ENCODE results near the gene CSAG1.
"Not testable (repeated sequence)": the region's sequence is repeated elsewhere in the genome, so short reads cannot be mapped to it uniquely, and the experiment has no call there.

- not testable (repeated sequence) for TF ChIP-seq CTCF (IDR thresholded peaks at IDR 0.05); POLR2A (IDR thresholded peaks at IDR 0.05); EP300 (IDR thresholded peaks at IDR 0.05; ENCODE audit: low read depth)
Measured at GRCh38 chrX:152734143-152734858, 780 bp upstream of the CSAG1 start.

Data from transverse colon (tissue), 3 donors.